Breast epithelium (tissue), 3 donors: ENCODE data around the gene MOSMO.

ENCODE experiments used
- POLR2A ChIP-seq: fragments of 450-650 bp; IDR thresholded peaks from one replicate; pipeline ENCODE4 v1.6.1; 2016; ENCODE audit warnings: antibody characterized with exemption, mild to moderate bottlenecking, moderate library complexity
- TF ChIP-seq, protein P1 (sequence below), 3 donors: fragments of 450-650 bp; IDR thresholded peaks; one replicate each; pipeline ENCODE4 v1.5.1; 2016 to 2017; ENCODE audit warnings: antibody characterized with exemption in 3 of 3, mild to moderate bottlenecking in 3 of 3, moderate library complexity in 3 of 3

GRCh38 chr16:21984062-21984461 lies 23.8 kb upstream of the MOSMO start:
- TF ChIP-seq, protein P1, sequence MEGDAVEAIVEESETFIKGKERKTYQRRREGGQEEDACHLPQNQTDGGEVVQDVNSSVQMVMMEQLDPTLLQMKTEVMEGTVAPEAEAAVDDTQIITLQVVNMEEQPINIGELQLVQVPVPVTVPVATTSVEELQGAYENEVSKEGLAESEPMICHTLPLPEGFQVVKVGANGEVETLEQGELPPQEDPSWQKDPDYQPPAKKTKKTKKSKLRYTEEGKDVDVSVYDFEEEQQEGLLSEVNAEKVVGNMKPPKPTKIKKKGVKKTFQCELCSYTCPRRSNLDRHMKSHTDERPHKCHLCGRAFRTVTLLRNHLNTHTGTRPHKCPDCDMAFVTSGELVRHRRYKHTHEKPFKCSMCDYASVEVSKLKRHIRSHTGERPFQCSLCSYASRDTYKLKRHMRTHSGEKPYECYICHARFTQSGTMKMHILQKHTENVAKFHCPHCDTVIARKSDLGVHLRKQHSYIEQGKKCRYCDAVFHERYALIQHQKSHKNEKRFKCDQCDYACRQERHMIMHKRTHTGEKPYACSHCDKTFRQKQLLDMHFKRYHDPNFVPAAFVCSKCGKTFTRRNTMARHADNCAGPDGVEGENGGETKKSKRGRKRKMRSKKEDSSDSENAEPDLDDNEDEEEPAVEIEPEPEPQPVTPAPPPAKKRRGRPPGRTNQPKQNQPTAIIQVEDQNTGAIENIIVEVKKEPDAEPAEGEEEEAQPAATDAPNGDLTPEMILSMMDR (IDR thresholded peaks at IDR 0.05) = no peak
- no peak for TF ChIP-seq POLR2A
